ENCODE data around the gene PKIB.

The PKIB gene

DNA sequence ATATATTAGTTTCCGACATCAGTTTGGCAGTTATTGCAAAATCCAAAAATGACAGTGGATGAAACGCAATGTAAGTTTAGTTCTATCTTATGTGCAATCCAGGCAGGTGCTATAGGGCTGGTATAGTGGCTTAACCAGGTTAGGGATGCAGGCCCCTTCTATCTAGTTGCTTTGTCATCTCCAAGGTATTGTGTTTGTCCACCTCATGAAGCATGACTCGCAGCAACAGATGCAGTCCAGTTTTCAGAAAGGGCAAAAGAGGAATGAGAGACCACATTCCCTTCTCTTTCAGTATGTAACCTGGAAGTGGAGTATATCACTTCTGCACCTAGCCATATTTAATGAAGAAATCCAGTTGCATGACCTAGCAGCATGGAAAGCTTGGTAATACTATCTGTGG is 59.7 kb downstream of the PKIB start:
- no peak for DNase-seq

DNA sequence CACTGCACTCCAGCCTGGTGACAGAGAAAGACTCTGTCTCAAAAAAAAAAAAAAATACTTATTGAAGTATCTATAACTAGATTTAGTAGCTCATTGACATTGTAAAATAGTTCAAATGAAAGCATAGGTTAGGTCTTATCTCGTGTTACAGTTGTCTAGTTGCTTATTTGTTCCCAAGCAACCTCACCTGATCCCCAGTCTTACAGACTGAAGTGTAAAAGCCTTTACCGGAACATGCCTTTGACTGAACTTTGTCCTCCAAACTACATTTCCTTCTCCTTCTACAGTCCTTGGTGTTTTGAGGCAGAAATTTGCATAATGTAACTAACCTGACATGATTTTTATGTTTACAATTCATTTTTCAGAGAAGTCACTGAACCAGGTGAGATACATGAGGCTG is 61.0 kb downstream of the PKIB start:
- no peak for DNase-seq

DNA sequence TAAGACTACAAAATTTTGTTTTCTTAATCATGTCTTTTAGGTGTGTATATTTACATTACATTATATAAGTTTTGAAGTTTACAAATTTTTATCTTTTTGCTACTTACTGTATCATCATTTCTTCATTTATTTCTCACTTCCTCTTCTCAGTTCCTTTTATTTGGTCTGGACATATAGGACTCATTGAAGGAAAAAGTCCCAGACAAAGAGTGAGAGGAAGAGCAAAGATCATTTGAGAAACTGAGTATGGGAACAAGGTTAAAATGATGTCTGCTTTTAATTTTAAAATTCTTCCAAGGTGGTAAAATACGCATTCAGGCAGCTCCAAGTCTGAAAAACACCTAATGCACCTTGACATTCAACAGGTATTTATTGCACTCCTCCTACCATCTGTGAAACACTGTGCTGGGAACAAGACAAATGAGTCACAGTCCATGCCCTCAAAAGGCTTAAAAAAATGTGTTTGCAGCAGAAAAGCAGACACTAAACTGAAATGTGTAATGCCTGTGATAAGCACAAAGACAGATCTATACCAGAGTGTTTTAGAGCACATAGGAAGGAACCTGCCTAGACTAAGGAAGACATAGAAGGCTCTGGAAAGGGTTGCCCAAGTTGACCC is 63.2 kb downstream of the PKIB start:
- DNase-seq: no peak

DNA sequence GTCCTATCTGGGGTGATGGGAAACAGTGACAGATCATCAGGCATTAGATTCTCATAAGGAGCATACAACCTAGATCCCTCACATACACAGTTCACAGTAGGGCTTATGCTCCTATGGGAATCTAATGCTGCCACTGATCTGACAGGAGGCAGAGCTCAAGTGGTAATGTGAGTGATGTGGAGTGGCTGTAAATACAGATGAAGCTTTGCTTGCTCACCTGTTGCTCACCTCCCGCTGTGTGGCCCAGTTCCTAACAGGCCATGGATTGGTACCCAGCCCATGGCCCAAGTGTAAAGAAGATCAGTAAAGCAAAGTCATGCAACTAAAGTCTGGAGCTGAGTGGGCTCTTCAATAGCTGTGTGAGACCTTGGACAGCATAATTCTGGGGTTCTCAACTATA is 65.9 kb downstream of the PKIB start:
- DNase-seq: no peak

DNA sequence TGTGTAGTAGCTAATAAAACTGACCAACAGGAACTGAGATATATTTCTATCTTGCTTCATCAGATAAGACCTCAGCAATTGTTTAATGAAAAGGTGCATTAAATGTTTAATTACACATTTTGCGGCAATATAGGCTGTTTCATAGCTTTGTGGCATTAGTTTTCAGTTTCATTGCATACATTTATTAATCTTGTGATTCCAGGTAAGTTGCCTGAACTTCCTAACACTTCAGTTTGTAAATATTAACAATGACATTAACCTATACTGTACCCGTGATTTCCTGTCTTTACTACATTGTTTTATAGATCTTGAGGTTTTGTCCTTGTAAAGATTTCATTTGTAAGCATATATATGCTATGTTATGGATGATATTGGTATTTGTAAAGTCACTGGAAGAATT is 66.5 kb downstream of the PKIB start:
- no peak for DNase-seq

DNA sequence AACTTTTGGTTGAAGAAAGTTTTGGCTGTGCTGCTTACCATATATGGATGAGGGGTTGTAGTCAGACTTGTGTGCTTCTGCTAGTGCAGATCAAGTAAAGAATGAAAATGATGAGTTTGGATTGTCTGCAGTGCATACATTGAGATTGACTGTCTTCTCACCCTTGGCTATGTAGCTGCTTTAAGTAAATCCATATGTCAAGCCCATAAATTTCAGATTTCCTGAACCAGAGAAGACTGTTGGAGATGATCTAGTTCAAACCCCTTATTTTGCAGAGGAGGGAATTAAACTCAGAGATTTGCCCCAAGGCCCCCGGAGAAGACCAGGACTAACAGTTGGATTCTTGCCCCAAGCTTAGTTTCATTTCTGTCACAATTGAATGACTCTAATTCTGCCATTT is 67.2 kb downstream of the PKIB start:
- no peak for DNase-seq

DNA sequence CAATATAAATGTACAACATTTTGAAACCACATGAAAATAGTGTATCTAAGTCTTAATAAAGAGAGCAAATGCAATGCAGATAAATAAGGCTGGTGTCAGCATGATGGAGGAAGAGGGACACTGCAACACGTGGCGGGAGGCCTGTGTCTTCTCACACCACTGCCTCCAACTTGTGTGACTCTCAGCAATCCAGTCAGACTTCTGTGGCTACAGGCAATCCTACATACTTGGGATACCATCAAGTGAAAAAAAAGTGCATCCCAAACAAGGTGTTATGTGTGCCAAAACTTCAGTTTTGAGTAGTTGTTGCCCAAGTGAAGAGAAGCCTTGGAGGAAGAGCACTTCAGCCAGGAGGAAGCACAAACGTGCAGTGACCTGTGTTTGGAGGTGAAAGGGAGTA is 68.6 kb downstream of the PKIB start:
- no peak for DNase-seq

DNA sequence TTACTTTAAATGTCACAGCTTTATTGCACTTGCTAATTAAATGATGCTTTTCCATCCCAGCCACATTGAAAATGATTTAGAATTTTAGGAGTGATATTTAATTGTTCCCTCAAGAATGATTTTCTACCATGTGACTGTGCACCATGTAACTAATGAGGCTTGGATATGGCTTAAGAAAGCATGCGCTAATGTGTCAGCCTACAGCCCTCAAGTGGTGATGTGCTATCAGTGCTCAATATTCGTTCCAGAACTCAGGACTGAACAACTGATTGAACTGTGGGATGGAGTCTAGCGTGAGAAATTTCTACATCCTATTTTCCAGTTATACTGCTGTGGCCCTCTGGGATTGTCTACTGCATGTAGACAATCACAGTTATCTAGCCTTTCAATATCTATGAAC is 71.5 kb downstream of the PKIB start:
- no peak for DNase-seq

DNA sequence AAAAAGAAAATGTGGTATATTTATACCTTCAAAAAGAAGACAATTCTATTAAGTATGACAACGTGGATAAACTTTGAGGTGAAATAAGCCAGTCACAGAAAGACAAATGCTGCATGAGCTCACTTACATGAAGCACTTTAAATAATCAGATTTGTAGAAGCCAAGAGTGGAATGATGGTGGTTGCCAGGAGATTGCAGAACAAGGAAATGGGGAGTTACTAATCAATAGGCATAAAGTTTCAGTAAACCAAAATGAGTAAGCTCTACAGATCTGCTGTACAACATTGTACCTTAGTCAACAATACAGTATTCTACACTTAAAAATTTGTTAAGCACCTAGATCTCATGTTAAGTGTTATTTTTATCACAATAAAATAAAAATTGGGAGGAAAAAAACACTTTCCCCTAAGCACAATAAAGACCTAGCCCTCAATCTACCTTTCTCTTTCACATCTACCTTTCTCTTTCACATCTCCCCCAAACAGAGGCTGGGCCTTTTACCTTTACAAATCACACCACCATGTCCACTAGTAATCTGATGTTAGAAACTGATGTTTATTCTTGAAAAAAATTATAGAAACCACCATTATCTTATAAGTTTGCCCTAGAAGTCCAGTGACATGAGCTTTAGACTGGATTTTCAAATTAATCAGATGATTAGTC is 73.9 kb downstream of the PKIB start:
- DNase-seq: no peak

DNA sequence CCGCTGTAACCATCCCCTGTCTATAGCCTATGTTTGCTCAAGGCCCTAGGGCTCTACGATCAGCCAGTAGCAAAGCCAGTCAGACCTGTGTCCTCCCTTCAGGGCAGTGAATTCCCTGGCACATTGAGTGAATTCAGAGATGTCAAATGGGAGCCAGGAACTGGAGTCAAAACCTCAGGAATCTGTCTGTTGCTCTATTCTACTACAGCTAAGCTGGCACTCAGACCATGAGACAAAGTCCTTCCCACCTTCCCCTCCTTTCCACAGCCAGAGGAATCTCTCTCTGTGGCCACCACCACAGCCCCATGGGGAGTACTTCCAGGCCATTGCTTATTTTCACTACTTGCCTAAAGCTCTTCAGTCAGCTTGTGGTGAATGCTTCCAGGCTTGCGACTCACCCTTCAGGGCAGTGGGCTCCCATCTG is 82.0 kb downstream of the PKIB start:
- DNase-seq: no peak

DNA sequence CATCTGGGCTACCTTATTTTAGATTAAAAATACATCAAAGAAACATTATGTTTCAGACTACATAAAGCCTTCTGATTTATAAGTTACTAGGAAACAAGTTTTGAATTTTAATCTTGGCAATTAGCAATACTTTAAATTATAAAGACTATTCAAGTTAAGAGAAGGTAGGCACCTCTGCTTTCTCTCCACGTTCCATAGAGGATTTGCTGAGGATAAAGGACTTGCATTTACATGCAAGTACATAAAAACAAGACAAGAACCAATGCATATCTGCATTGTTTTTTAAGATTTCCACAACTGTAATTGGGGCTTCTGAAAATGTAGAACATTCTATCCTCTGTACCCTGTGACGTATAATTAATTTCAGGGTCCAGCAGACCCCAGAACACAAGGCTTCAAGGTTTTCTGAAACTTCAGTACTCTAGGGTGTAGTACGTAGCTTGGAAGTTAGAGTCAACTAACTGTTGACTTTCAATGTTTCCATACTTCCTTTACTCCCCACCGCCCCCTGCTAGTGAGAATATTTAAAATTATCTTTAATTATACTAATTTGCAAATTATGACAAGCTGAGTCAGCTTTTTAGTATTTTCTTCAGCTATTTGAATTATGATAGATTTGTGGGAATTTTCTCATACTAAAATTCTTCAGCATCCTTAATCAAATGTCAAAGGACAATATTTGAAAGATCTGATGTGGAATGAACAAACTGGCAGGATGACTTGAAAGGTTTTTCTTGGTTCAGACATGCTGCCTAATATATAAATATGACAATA is 82.8 kb downstream of the PKIB start:
- no peak for DNase-seq

DNA sequence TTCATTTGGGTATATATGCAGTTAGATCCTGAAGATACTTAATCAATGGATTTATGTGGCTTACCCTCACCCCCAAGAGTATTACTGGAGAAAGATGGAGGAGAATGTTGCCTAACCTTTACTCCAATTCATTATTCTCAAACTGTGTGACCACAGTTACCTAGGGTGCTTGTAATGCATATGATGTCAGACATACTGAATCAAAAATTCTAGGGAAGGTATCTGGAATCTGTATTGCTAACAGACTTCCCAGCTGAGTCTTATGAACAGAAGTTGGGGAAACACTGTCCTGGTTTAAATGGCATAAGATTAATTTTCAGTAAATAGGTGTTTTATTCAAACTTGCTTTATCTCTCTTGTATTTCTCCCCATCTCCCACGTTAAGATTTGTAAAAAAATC is 83.9 kb downstream of the PKIB start:
- no peak for DNase-seq

DNA sequence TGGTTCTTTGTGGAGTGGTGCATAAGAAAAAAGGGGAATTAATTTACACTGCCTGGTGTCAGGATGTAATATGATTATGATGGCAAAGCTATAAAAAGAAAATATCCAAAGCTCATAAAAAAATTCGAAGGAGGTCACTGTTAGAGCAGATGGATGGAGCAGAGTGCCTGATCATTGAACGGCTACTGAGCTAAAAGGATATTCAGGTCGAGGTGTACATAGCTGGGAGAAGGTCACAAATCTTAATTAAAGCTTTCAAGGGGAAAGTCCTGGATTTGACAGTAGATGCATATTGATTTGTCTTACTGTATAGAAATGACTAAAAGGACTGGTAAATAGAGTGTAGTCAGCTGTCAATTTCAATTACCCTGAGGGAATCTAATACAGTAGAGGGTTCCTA is 84.4 kb downstream of the PKIB start:
- no peak for DNase-seq

DNA sequence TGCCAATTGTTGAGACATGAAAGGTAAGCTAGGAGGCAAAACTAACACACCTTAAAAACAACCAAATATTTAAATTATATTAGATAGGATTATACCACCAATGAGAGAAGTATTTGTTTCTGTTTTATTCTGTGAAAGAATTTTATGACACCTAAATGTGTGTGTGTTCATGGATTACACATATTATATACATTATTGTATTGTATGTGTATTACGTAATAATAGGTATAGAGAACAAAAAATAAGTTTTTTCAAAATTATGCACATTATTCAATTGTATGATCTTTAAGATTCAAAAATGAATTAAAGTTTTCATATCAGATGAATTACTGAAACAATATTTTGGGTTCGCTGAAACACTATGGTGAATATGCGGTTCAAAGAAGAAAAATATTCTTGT is 85.0 kb downstream of the PKIB start:
- DNase-seq: no peak

DNA sequence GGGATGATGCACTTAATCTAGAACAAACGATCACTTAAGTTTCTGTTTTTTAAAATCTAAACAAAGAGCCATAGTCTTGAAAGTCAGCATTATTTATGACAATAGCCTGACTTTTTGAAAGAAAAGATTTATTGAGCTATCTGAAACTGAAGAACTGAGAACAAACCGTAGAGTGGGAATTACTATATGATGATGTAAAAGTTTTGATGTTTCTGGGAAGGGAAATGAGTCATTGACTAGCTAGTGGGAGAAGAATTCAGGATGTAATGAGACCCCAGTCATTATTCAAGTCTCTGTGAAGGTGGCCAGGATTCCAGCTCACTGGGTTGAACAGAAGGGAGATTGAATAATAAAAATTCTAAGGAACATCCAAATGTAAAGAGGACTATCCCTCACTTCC is 85.9 kb downstream of the PKIB start:
- no peak for DNase-seq

DNA sequence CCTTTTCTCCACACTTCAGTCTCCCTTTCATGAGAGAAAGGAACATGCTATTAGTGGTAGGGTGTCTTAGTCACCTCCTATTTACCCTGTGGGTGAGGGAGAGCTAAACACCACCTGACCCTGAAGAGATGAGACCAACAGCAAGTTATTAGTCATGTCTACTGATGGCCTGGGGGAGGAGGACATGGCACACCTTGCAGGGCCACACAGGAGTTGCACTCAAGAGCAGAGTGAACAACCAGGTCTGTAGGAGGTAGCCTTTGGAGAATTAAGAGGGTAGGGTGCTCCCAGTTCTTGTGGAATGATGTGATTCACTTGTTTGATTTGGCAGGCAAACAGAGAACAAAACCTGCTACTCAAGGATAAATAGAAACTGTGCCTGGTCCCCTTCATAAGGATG is 86.6 kb downstream of the PKIB start:
- no peak for DNase-seq

DNA sequence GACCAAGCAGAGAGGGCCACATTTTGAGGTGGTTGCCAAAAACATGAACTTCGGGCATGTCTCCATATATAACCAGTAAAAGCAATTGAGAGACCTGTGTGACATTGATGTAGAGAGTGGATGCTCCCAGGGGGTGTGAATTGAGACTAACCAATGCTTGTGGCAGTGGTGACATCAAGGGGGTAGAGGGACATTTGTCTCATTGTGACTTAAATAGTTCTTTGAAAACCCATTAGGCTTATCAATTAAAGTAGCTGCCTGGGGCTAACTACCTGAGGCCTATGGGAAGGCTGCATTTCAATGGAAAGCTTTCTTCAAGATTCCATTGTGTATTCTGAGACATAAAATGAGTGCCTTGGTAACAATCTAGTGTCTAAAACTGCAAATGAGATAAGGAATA is 87.3 kb downstream of the PKIB start:
- DNase-seq: no peak

DNA sequence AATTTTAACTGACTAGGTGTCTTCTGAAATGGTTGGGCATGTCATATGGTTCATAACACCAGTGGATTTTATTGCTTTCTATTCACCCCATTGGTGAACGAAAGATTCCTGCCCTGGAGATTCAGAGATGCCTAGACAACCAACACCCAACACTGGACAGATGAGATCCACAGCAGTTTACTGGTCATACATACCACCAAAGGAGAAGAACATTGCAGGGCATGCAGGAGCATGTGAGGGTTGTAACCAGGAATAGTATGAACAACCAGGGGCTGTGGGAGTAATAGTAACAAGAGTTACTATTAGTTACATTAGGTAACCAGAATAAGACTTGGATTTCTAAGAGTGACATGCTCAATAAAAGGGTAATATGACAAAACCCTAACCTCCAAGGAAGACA is 91.5 kb downstream of the PKIB start:
- DNase-seq: no peak

DNA sequence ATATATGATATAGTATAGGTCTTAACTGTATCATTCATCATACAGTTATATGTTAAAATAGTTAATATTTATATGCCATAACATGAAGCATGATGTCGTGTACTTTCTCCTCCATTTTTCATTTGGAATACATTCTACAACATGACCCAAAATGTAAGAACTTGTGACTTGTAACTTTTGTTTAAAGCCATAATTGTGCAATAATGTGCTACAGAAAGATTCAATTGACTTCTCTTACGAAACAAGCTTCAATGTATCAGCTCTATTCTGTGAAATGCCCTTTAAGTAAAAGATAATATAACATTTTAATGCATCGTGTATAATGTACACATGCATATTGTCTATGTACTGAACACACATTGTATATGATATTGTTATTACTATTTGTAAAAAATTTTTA is 92.6 kb downstream of the PKIB start:
- DNase-seq: no peak

DNA sequence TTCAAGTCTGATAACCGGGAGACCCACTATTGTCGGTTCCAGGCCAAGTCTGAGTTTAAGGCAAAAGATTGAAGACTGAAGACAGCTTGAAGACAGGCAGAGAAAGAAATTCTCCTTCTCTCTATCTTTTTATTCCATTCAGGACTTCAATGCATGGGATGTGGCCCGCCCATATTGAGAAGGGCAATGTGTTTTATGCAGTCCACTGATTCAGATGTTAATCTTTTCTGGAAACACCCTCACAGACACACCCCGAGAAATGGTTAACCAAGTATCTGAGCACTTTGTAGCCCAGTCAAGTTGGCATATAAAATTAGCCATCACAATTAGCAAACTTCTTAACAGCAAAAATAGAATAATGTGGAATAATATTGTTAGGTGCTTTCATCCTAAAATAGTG is 93.9 kb downstream of the PKIB start:
- no peak for DNase-seq

DNA sequence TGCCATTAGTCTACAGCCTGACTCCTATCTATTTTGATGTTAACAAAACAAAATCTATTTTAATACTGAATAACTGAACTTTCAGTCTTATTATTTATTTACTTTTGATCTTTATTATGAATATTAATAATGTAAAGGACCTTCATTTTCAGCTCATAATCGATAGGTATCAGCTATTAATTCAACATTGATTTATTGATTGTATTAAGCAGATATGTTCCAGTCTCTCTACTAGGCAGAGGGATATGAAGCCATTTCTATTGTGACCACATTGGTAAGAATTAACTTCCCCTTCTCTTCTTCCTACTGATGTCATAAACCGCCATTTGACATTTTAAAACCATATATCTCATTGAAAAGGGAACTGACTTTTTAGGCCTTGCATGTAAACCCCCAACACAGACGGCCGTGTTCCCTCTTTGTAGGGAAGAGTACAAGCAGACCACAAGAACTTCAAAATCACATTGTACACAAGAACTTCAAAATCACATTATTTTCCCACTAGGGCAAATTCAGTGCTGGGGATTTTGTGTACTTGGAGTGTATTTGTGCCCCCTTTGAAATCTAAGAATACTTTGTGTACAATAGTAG is 99.8 kb downstream of the PKIB start:
- no peak for DNase-seq

DNA sequence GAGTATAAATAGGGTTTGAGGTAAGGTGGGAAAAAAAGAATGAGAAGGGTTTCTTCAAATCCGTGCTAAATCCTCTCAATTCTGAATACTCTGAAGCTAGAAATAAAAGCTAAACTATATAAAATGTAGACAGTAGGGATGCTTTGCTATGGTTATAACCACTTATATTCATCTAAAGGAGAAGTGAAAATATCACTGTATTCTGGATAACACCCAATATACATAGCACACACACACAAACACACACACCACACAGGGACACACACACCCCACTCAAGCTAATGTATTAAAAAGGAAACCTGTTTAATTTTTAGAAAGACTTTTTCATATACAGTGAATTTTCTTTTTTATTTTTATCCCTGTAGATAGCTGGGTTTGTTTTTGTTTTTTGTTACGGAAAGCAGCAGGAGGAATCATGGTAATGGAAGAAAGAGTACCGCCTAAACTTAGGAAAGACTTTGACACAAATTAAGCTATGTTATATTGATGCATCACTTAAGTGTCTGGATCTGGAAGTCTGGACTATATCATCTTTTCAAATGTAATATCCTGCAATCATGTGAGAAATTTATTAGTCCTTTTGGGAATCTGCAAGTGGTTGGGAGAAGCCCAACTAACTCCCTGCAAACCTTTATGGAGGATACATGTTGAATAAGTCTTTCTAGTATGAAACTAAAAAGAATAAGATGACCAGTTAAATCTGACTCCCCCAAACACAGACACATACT is 100.9 kb downstream of the PKIB start:
- no peak for DNase-seq

DNA sequence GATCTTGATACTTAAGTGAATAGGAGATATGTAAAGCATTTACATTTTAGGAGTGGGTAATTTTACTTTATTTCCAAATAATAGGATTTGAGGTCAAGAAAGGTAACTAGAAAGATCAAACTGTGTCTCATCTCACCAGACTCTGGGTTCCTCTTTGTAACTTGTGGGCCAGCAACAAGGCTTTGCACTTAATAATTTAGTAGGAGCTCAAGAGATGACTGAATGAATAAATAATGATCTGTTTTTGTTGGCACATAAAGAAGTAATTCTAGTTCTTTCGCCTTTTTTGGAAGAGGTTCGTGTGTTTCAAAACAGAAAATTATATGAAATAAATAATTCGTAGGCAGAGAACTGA is 101.9 kb downstream of the PKIB start:
- DNase-seq: no peak

Data from CD4-positive, alpha-beta T cell treated with Interleukin-6 for 4 hours (primary cell).